IPS-11a (cell line): ENCODE measurements around the gene WWP2.
"Not testable (repeated sequence)": the region's sequence is repeated elsewhere in the genome, so short reads cannot be mapped to it uniquely, and the experiment has no call there.

Experiments
- H3K4me3 ChIP-seq: one replicate; pipeline ENCODE4 v1.5.1; 2013; ENCODE audit warnings: low read depth, low read length, control low read depth

WWP2 gene

GRCh38 chr16:69793526-69793925 lies 31.4 kb downstream of the WWP2 start:
- no peak overlapping the region for H3K4me3 ChIP-seq

DNA sequence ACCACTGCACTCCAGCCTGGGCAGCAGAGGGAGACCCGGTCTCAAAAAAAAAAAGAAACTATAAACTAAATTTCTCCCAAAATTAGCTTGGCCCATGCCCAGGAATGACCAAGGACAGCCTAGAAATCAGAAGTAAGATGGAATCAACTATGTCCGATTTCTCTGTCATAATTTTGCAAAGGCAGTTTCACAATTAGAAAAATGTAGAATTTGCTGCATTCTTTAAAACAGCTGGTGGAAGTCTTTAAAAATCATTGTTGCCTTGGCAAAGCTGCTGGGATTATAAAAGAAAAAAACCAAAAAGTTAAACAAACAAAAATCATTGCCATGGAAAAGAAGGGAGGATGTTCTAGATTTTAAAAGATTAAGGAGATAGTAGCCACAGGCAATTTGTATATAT lies 32.4 kb downstream of the WWP2 start:
- no peak overlapping the region for H3K4me3 ChIP-seq

GRCh38 chr16:69796285-69797118 lies 34.4 kb downstream of the WWP2 start:
- no peak overlapping the region for H3K4me3 ChIP-seq

DNA sequence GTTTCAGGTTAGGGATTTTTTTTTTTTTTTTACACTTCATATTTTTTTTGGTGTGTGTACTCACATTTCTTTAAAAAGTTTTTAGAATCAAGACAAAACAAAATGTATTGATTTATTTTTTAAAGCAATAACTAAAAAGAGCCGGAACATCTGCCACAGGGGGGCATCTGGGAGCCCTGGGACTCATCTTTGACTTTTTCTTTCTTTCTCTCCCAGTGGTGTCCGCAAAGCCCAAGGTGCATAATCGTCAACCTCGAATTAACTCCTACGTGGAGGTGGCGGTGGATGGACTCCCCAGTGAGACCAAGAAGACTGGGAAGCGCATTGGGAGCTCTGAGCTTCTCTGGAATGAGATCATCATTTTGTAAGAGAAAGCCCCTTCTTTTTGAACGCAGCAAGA lies 36.3 kb downstream of the WWP2 start:
- no peak overlapping the region for H3K4me3 ChIP-seq

DNA sequence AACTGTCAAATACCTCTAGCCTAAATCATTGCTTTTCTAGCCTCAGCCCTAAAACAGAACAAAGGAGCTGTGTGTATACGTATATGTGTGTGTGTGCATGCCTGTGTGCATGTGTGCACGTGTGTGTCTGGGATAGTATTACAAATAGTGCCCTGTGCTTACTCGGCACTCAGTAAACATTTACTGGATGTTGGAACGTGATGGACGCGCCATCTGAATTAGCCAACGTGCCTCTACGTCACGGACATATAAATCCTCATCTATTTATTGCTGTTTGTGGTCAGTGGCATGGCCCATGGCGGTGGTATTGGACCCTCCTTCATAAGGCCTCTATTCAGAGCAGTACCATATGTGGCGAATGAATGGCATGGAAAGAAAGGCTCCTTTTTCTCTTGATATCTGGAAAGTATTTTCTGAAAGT lies 37.5 kb downstream of the WWP2 start:
- no peak overlapping the region for H3K4me3 ChIP-seq

GRCh38 chr16:69804297-69804696 lies 42.2 kb downstream of the WWP2 start:
- H3K4me3 ChIP-seq, result no peak overlapping the region

DNA sequence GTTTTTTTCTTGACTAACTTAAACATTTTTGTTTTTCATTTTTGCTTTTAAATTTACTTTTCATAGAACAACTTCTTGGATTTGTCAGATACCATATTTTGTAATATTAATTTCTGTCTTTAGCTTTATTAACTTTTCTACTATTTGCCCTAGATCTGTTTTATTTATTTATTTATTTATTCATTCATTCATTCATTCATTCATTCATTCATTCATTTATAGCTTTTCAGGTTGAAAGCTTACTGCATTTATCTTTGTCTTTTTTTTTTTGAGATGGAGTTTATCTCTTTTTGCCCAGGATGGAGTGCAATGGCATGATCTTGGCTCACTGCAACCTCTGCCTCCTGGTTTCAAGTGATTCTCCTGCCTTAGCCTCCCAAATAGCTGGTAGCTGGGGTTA lies 44.6 kb downstream of the WWP2 start:
- H3K4me3 ChIP-seq, result not testable (repeated sequence)

DNA sequence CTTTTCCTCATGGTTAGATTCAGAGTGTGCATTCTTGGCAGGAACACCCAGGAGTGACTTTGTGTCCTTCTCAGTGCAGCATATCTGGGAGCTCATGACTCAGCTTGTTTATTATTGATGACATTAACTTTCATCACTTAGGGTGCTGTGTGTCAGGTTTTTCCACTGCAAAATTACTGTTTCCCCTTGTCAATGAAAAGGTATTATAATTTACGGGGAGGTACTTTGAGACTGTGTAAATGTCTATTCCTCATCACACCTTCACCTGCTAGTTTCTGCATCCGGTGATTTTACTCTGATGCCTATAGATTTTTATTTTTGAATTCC lies 50.5 kb downstream of the WWP2 start:
- H3K4me3 ChIP-seq, result no peak overlapping the region

DNA sequence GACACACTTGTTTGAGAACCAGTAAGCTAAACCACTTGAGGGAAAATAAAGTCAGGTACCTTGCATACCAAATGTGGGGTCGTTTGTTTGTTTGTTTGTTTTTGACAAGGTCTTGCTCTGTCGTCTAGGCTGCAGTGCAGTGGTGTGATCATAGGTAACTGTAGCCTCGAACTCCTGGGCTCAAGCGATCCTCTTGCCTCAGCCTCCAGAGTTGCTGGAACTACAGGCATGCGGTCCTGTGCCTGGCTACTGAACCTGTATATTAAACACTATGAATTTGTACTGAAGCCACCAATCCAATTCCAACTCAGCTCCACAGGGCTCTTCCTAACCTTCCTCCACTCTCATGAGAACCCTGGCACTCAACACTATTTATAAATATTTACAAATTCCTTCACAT lies 51.9 kb downstream of the WWP2 start:
- H3K4me3 ChIP-seq, result no peak overlapping the region

DNA sequence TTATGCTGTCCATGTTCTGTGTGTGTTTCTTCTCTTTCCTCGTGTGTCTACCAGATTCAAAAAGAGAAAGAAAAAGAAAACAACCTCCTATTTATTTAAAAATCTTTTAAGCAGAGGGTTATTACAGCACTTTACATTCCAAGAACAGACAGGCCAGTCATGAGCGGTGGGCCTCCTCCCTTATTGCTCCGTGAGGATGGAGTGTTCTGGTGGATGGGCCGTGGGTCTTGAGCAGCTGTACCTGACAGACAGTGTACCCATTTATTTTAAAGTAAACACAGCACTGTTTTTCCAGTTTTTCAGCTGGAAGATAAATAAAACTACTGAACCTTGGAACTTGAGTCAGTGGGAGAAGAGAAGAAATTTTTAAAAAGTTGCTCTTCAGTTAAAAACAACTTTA lies 52.4 kb downstream of the WWP2 start:
- no peak overlapping the region for H3K4me3 ChIP-seq

DNA sequence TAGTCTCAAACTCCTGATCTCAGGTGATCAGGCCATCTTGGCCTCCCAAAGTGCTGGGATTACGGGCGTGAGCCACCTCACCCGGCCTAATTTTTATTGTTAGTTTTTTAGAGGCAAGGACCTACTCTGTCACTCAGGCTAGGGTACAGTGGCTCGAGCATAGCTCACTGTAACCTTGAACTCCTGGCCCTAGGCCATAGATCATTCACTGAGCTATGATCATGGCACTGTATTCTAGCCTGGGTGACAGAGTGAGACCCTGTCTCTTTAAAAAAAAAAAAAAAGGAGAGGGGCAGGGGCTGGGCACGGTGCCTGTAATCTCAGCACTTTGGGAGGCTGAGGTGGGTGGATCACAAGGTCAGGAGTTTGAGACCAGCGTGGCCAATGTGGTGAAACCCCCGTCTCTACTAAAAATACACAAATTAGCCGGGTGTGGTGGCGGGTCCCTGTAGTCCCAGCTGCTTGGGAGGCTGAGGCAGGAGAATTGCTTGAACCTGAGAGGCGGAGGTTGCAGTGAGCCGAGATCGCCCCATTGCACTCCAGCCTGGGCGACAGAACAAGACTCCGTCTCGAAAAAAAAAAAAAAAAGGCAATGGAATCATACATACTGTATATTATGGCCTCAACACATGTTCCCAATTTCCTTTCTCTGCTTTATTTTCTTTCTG lies 53.2 kb downstream of the WWP2 start:
- not testable (repeated sequence) for H3K4me3 ChIP-seq

GRCh38 chr16:69816996-69817395 lies 54.9 kb downstream of the WWP2 start:
- H3K4me3 ChIP-seq, result no peak overlapping the region

- H3K4me3 ChIP-seq, result no peak overlapping the region
Observed at GRCh38 chr16:69818891-69819545, 56.9 kb downstream of the WWP2 start.

- no peak overlapping the region for H3K4me3 ChIP-seq
Observed at GRCh38 chr16:69820926-69821541, 58.9 kb downstream of the WWP2 start.

DNA sequence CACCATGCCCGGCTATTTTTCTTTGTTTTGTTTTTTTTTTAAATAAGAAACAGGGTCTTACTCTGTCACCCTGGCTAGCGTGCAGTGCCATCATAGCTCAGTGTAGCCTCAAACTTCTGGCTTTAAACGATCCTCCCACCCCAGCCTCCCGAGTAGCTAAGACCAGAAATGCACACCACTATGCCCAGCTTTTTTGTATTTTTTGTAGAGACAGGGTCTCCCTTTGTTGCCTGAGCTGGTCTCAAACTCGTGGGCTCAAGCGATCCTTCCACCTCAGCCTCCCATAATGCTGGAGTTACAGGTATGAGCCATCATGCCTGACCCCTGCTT lies 59.7 kb downstream of the WWP2 start:
- H3K4me3 ChIP-seq, result no peak overlapping the region

DNA sequence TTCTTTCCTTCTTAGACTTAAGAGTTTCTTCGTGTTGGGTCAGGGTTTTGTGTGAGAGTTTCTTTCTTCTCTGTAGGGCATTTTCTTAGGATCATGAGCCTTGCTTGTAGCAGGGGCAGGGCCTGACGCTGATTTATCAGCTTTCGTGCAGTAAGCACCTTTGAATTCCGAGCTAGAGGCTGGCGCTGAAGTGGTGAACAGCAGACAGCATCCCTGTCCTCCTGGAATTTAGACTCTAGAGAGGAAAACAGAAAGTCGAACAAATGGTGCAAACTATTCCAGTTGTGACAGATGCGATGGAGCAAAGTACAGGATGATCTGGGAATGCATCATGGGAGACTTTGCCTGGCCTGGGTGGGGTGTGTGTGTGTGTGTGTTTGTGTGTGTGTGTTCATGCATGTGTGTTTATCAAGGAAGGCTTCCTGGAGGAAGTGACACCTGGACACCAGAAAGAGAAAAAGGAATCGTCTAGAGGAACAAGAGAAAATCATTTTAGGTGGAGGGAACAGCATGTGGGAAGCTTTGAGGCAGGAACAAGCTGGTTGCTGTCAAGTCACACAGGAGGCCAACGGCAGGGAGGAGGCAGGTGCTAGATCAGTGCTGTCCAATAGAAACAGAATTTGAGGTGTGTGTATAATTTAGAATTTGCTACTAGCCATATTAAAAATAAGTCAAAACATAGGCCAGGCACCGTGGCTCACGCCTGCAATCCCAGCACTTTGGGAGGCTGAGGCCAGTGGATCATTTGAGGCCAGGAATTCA lies 60.2 kb downstream of the WWP2 start:
- H3K4me3 ChIP-seq, result no peak overlapping the region

DNA sequence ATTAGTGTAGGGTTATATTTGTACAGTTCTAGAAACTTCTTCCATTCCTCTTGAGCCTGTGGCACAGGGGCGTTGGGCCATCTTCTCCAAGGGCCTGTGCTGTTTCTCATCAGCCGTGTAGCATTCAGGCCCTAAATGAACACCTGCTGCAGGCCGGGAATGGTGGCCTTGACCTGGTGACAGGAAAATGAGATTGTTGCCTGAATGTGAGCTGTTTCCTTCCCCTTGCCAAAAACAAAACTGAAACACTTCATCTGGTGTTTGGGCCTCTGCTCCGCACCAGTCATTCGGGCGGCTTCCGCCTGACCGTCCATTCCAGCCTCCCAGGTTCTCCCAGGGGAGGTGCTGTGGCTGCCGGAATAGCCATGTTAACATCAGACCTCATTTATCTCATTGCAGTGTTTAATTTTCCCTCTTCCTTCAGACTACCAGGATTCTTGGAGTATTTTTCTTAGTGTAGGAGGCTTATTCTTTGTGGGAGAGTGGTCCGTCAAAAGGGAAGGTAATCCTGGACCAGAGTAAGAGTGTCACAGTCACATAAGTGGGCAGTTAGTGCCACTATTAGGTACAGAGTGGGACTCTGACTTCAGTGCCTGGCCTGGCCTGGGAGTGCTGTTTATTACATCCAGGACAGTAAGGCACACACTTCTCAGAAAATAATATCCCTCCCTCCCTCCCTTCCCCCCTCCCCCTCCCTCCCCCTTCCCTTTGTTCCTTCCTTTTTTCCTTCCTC lies 61.9 kb downstream of the WWP2 start:
- no peak overlapping the region for H3K4me3 ChIP-seq

- H3K4me3 ChIP-seq, result not testable (repeated sequence)
Observed at GRCh38 chr16:69824564-69825142, 62.5 kb downstream of the WWP2 start.

GRCh38 chr16:69827524-69827923 lies 65.4 kb downstream of the WWP2 start:
- no peak overlapping the region for H3K4me3 ChIP-seq

- no peak overlapping the region for H3K4me3 ChIP-seq
Observed at GRCh38 chr16:69829338-69829737, 67.2 kb downstream of the WWP2 start.
